Measurements from ENCODE around the gene PLCH1. TPM values are rescaled to one million over a fixed set of nuclear protein-coding genes. Genes with fewer than 3 reads are reported as not detected.

Gene PLCH1
- total RNA-seq, 1 experiment from 2014 or later: 3.8 TPM

- no peaks in the 10 kb centered on the region for H3K9me2 ChIP-seq (ENCODE audit: insufficient read depth)
- no peaks in the 10 kb centered on the region for H3K79me2 ChIP-seq (ENCODE audit: insufficient read depth, low read length)
- intact Hi-C loops (cut with micrococcal nuclease): no loop called here
- H3K9me3 ChIP-seq (ENCODE audit: control insufficient read depth in 1 of 2, insufficient read depth in 1 of 2, low read depth in 1 of 2, low read length in 2 of 2): no peaks in the 10 kb centered on the region
- no peak overlapping the region for H3K27ac ChIP-seq (ENCODE audit: low read depth, low read length)
- no peak overlapping the region for H3K4me3 ChIP-seq (replicated peaks in 1 of 2; ENCODE audit: low read depth in 1 of 2, low read length in 2 of 2)
- no TSS peak for BruUV-seq (replicated peaks)
- RAD21 ChIA-PET (ENCODE audit: low non-redundant PET in 1 of 2, low total read pairs in 2 of 2, uncharacterized antibody in 2 of 2, unreplicated experiment in 2 of 2): no interaction called here
- H3K27me3 ChIP-seq (ENCODE audit: insufficient read depth, low read length): no peaks in the 10 kb centered on the region
- CTCF ChIA-PET: no interaction called here
- no peaks in the 10 kb centered on the region for H4K20me1 ChIP-seq (ENCODE audit: insufficient read depth)
- H3K4me1 ChIP-seq (ENCODE audit: control insufficient read depth in 1 of 2, insufficient read depth in 2 of 2, low read length in 2 of 2): peaks cover 10 to 11% of the 10 kb centered on the region in 2 experiments
- H3K36me3 ChIP-seq (ENCODE audit: control insufficient read depth in 1 of 2, insufficient read depth in 2 of 2, low read length in 2 of 2): no peaks in the 10 kb centered on the region
- H2AFZ ChIP-seq (ENCODE audit: low read depth, low read length, poor library complexity, severe bottlenecking): no peak overlapping the region
- no peak overlapping the region for H3K4me2 ChIP-seq (ENCODE audit: low read length)
- ATAC-seq (no peak), DNase-seq (ENCODE audit: low read depth, low spot score) (no peak)
- H3K9ac ChIP-seq (ENCODE audit: low read length): no peak overlapping the region
- POLR2A ChIA-PET: no interaction called here
- no peak for TF ChIP-seq FOSL1 (IDR thresholded peaks at IDR 0.05; ENCODE audit: low read depth)
- TF ChIP-seq ATF3 (IDR thresholded peaks at IDR 0.05): no peak
- TF ChIP-seq JUND (IDR thresholded peaks at IDR 0.05): no peak
- TF ChIP-seq RAD21 (IDR thresholded peaks at IDR 0.05; ENCODE audit: low read depth): no peak
- no peak for TF ChIP-seq EGR1 (IDR thresholded peaks at IDR 0.05; ENCODE audit: low read depth)
- no peak for TF ChIP-seq POLR2A (IDR thresholded peaks at IDR 0.05; ENCODE audit: borderline replicate concordance, extremely low read depth, insufficient read depth, insufficient read length)
- no peak for TF ChIP-seq ZFX (IDR thresholded peaks at IDR 0.05)
- TF ChIP-seq EZH2 (IDR thresholded peaks at IDR 0.05): no peak
- no peak for TF ChIP-seq MAX (IDR thresholded peaks at IDR 0.05)
- no peak for TF ChIP-seq YY1 (IDR thresholded peaks at IDR 0.05; ENCODE audit: extremely low read depth, insufficient replicate concordance, low read depth, low read length)
Observed at GRCh38 chr3:155604967-155605366, 139.9 kb downstream of the PLCH1 start.

- no peaks in the 10 kb centered on the region for H3K79me2 ChIP-seq (ENCODE audit: insufficient read depth, low read length)
- TF ChIP-seq CEBPB (IDR thresholded peaks at IDR 0.05; ENCODE audit: low read depth): no peak
- no peak for TF ChIP-seq ATF3 (IDR thresholded peaks at IDR 0.05)
- no peak for TF ChIP-seq ELF1 (IDR thresholded peaks at IDR 0.05; ENCODE audit: borderline replicate concordance, low read depth)
- TF ChIP-seq EGR1 (IDR thresholded peaks at IDR 0.05; ENCODE audit: low read depth): no peak
- TF ChIP-seq CTCF (IDR thresholded peaks at IDR 0.05 in 2 of 3, conservative IDR thresholded peaks at IDR 0.05 in 1 of 3; ENCODE audit: borderline replicate concordance in 1 of 3, insufficient read depth in 1 of 3, low read depth in 2 of 3, low read length in 2 of 3): no peak
- TF ChIP-seq RAD21 (IDR thresholded peaks at IDR 0.05; ENCODE audit: low read depth): no peak
- TF ChIP-seq REST (IDR thresholded peaks at IDR 0.05; ENCODE audit: low read depth): no peak
- TF ChIP-seq CBX3 (IDR thresholded peaks at IDR 0.05; ENCODE audit: low read depth): no peak
- no peak for TF ChIP-seq POLR2A (IDR thresholded peaks at IDR 0.05; ENCODE audit: borderline replicate concordance, extremely low read depth, insufficient read depth, insufficient read length)
- TF ChIP-seq SP1 (IDR thresholded peaks at IDR 0.05; ENCODE audit: low read depth): no peak
- TF ChIP-seq ZNF274 (IDR thresholded peaks at IDR 0.05; ENCODE audit: low read depth, low read length): no peak
Observed at GRCh38 chr3:155604126-155604525, 140.7 kb downstream of the PLCH1 start.

More at GRCh38 chr3:155604126-155604525, 140.7 kb downstream of the PLCH1 start:
- Histone ChIP-seq H3K4me1 (ENCODE audit: control insufficient read depth in 1 of 2, insufficient read depth in 2 of 2, low read length in 2 of 2) (peaks cover 10 to 11% of the 10 kb centered on the region in 2 experiments), H3K4me2 (ENCODE audit: low read length) (no peak overlapping the region), H3K9ac (ENCODE audit: low read length) (no peak overlapping the region), H3K9me2 (ENCODE audit: insufficient read depth) (no peaks in the 10 kb centered on the region), H3K27me3 (ENCODE audit: insufficient read depth, low read length) (no peaks in the 10 kb centered on the region), H4K20me1 (ENCODE audit: insufficient read depth) (no peaks in the 10 kb centered on the region), H2AFZ (ENCODE audit: low read depth, low read length, poor library complexity, severe bottlenecking) (no peak overlapping the region), H3K4me3 (replicated peaks in 1 of 2; ENCODE audit: low read depth in 1 of 2, low read length in 2 of 2) (no peak overlapping the region), H3K27ac (ENCODE audit: low read depth, low read length) (no peak overlapping the region), H3K9me3 (ENCODE audit: control insufficient read depth in 1 of 2, insufficient read depth in 1 of 2, low read depth in 1 of 2, low read length in 2 of 2) (no peaks in the 10 kb centered on the region), H3K36me3 (ENCODE audit: control insufficient read depth in 1 of 2, insufficient read depth in 2 of 2, low read length in 2 of 2) (no peaks in the 10 kb centered on the region)
- ChIA-PET POLR2A (no interaction called here), RAD21 (ENCODE audit: low non-redundant PET in 1 of 2, low total read pairs in 2 of 2, uncharacterized antibody in 2 of 2, unreplicated experiment in 2 of 2) (no interaction called here), CTCF (no interaction called here)
- intact Hi-C loops (cut with micrococcal nuclease): no loop called here
- ATAC-seq (no peak), DNase-seq (ENCODE audit: low read depth, low spot score) (no peak)
- no TSS peak for BruUV-seq (replicated peaks)
